ENCODE results near the gene MLH1.
"Not testable (repeated sequence)": the region's sequence is repeated elsewhere in the genome, so short reads cannot be mapped to it uniquely, and the experiment has no call there.

MLH1 gene

DNA sequence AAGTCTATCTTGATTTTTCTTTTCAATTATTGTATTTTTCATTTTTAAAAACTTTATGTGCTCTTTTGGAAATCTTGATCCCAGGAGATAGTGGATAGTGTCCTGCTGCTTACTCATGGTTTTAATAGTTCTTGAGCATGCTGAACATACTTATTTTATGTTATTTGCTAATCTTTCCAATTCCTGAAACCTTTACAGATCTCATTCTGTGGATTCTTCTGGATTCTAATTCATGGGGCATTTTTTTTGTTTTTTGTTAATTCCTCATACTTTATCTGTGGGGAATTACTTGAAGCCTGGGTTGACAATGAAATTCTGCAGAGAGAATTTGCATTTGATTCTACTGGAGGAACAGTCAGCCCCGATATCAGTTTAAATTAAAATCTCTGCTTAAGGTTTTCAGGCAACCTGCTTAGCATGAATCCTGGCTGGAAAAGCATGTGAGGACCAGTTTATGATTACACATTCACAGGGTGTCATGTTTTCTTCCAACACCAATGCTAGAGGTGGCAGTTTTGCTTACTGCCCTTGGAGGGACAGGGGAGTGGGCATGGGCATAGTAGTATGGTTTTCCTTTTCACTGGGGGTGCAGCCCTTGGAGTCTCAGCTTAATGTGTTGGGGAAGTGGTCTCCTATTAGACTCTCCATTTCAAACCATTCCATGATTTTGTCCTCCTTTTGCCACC is 46.0 kb downstream of the MLH1 start:
- no peak for TF ChIP-seq ZNF274 (IDR thresholded peaks at IDR 0.05; ENCODE audit: low read depth, low read length)

DNA sequence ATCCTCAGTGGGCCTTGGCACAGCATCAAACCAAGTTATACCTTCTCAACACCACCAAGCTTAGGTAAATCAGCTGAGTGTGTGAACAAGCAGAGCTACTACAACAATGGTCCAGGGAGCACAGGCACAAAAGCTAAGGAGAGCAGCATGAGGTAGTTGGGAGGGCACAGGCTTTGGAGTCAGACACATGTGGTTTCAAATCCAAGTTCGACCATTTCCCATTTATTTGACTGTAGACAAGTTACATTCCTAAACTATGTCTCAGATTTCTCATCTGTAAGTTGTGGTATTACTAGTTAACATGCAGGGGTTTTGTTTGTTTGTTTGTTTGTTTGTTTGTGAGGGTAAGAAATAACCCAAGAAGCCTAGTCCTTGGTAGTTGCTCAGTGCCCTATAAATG is 46.9 kb downstream of the MLH1 start:
- H3K4me3 ChIP-seq (ENCODE audit: low read length): no peak overlapping the region
- TF ChIP-seq ZNF274 (IDR thresholded peaks at IDR 0.05; ENCODE audit: low read depth, low read length): no peak

More for the DNA sequence above, 46.0 kb downstream of the MLH1 start:
- H3K4me3 ChIP-seq (ENCODE audit: low read length): no peak overlapping the region

DNA sequence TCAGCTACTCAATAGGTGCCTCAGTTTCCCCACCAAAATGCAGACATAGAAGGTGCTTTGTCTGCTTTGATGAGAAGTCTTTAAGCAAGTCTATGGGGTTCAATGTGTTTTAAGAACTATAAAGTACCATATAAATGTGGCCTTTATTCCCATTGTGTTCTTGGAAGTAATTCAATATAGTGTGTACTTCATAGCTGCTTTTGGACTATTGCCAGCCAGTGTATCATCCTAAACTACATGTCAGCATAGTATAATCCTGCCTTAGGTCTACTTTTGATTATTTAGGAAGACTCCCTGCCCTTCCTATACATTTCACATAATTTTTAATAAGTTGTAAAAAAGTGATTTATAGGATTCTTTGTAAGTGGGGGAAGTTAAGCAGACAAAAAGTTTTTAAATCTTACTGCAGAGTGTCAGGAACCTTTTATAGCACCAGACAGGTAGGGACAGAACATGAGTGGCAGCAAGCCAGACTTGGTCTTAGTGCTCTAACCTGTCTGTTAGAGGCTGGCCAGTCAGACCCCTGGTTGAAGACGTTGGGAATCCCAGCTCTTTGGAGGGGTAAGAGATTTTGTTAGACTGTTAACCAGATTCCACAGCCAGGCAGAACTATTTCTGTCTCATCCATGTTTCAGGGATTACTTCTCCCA is 48.4 kb downstream of the MLH1 start:
- no peak overlapping the region for H3K4me3 ChIP-seq (ENCODE audit: low read length)
- TF ChIP-seq ZNF274 (IDR thresholded peaks at IDR 0.05; ENCODE audit: low read depth, low read length): no peak

DNA sequence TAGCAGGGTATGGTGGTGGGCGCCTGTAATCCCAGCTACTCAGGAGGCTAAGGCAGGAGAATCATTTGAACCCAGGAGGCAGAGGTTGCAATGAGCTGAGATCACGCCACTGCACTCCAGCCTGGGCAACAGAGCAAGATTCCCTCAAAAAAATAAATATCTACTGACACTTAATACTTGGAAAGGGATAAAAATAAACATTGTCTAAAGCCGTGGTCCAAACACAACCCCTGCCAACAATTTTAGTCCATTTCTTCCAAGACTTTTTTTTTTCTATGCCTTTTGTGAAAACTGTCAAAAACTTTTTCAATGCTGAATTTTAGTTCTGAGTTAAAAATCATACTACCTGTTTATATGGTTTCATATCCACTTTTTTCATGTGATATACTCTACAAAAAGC is 49.4 kb downstream of the MLH1 start:
- not testable (repeated sequence) for H3K4me3 ChIP-seq (ENCODE audit: low read length)

DNA sequence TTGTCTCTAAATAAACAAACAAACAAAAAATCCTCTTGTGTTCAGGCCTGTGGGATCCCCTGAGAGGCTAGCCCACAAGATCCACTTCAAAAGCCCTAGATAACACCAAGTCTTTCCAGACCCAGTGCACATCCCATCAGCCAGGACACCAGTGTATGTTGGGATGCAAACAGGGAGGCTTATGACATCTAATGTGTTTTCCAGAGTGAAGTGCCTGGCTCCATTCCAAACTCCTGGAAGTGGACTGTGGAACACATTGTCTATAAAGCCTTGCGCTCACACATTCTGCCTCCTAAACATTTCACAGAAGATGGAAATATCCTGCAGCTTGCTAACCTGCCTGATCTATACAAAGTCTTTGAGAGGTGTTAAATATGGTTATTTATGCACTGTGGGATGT is 57.0 kb downstream of the MLH1 start:
- TF ChIP-seq ZNF274 (IDR thresholded peaks at IDR 0.05; ENCODE audit: low read depth, low read length): no peak
- H3K4me3 ChIP-seq (ENCODE audit: low read length): no peak overlapping the region

DNA sequence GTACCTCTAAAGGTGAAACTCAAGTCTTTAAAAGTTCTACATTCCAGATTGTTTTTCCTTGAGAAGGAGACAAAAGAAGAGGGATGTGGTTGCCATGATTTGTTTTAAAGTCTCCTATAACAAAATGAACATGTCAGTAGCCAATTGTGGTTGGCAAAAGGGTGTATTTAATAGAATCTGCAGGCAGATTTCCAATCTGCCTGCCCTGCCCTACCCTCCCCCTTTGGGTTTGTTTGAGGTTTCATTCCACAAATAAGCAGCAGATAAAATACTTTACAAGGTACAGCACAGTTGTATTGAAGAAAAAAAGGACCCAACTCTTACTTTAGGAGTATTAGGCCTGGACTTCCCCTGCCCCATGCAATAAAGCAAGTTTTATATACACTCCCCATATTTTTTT is 59.5 kb downstream of the MLH1 start:
- no peak overlapping the region for H3K4me3 ChIP-seq (ENCODE audit: low read length)
- no peak for TF ChIP-seq ZNF274 (IDR thresholded peaks at IDR 0.05; ENCODE audit: low read depth, low read length)

DNA sequence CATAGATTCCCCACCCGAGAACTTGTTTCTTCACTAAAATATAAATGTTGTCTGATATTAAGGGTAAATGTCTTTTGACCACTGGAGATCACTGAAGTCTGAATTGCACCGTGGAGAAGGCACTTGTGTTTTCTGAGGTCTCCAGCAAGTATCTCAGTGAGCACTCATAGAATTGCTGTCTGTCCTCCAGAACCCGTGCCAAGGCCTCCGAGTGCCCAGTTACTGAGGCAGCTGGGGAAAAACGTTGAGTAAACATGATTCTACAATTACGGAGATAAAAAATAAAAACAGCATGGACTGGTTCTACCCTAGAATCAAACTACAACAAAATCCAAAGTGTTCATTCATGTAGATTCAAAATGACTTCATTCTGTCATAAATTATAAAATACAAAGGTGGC is 60.0 kb downstream of the MLH1 start:
- no peak for TF ChIP-seq ZNF274 (IDR thresholded peaks at IDR 0.05; ENCODE audit: low read depth, low read length)
- no peak overlapping the region for H3K4me3 ChIP-seq (ENCODE audit: low read length)

DNA sequence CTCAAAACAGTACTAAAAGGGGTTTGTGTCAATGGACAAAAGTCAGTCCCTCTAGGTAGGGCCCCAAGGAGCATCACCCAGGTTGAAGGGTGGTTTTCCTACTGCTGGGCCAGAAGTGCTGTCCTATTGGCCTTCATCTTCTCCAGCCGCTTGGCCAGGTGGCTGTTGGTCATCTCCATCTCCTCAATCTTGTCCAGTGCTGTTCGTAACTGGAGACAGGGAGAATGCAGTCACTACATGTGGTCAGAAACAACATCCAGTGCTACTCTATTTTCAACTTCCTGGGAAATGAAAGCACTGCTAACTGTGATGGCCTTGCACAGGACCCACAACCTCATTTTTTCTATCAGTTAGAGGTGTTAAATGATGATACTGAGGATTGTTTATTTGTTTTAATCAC is 60.4 kb downstream of the MLH1 start:
- TF ChIP-seq ZNF274 (IDR thresholded peaks at IDR 0.05; ENCODE audit: low read depth, low read length): no peak
- H3K4me3 ChIP-seq (ENCODE audit: low read length): no peak overlapping the region

DNA sequence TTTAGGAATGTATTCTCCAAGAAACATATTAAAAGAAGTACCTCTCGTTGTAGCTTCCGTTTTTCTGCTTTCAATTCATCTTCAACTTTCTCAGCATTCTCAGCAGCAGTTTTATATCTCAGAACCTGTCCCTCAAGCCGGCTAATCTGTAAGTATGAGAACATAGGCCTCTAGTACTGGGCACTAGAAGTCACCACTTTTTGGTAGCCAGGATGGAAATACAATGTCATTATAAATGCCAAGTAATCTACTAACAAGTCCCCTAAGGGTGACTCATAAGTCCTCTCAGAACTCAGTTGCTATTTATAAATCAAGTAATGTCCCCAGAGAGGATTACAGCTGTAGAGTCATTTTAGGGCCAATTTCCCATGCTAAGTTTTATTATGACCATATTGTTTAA is 61.1 kb downstream of the MLH1 start:
- TF ChIP-seq ZNF274 (IDR thresholded peaks at IDR 0.05; ENCODE audit: low read depth, low read length): no peak
- no peak overlapping the region for H3K4me3 ChIP-seq (ENCODE audit: low read length)

DNA sequence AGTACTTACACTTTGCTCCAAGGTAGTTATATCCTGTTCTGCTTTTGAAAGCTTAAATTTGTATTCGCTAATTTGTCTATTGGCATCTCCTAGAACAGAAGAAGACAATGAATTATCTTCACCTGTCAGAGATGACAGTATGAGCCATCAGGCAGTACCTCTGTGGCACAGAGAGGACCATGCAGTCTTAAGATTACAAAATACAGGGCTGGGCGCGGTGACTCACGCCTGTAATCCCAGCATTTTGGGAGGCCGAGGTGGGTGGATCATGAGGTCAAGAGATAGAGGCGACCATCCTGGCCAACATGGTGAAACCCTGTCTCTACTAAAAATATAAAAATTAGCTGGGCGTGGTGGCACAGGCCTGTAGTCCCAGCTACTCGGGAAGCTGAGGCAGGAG is 61.8 kb downstream of the MLH1 start:
- not testable (repeated sequence) for H3K4me3 ChIP-seq (ENCODE audit: low read length)

DNA sequence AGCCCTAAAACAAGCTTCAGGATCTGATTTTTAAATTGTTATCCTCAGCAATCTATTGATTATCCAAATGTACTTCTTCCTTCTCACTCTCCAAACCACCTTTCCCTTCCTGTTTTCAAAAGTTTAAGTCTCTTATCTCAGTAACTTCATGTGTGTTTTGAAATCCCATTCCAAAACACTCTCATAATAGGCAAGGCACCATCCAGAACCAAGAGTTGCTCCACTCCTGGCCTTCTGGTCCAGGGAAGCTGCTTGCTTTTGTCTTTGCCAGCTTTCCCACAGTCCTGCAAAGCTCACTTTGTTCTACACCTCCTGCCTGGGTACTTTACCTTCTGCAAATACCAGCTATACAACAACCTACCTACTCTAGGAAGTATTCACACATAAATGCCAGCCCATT is 63.5 kb downstream of the MLH1 start:
- no peak for TF ChIP-seq ZNF274 (IDR thresholded peaks at IDR 0.05; ENCODE audit: low read depth, low read length)
- no peak overlapping the region for H3K4me3 ChIP-seq (ENCODE audit: low read length)

DNA sequence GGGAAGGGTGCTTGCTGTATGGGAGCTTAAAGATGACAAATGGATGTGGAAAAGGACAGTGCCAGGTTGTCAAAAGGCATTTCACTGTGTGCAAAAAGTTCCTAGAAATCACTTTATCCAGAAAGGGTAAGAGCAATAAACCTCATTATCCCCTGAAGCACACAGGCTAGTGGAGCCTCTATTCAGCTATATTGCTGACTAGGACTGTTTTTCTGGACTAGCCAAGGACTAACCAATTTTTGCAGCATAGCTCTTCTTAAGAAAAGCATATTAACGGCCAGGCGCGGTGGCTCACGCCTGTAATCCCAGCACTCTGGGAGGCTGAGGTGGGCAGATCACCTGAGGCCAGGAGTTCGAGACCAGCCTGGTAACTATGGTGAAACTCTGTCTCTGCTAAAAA is 64.8 kb downstream of the MLH1 start:
- TF ChIP-seq ZNF274 (IDR thresholded peaks at IDR 0.05; ENCODE audit: low read depth, low read length): no peak

DNA sequence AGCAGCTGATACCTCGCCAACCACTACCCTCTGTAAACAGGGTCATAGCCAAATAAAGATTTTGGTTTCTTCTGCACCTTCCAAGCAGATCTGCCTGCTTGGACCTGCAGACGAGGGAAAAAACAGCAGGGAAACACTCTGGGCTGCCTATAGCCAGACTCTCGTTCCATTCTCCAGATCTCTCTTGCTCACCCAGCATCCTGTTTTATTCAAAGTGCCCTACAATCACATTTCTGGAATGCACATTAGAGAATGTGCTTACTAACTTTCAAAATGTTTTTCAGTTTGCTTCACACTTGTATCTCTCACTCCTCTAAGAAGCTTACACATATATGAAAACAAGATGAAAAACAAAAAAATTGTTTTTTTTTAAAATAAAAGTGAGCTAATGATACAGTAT is 71.4 kb downstream of the MLH1 start:
- no peak overlapping the region for H3K4me3 ChIP-seq (ENCODE audit: low read length)
- TF ChIP-seq ZNF274 (IDR thresholded peaks at IDR 0.05; ENCODE audit: low read depth, low read length): no peak

More for the DNA sequence above, 64.8 kb downstream of the MLH1 start:
- no peak overlapping the region for H3K4me3 ChIP-seq (ENCODE audit: low read length)

DNA sequence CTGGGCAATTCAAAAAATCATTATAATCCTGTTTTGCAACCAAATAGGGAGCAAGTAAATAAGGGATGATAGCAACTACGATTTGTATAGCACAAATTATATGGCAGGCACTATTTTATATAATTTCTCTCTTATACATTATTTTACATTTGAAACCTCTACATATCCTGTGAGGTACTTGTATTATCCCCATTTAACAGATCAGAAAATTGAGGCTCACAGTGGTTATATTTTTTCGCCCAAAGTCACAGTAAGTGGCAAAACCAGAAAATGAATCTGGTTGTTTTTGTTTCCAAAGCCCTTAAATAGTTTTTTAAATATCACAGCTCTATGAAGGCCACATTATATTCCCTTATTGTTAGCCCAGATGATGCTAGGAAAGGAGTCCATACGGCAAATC is 74.3 kb downstream of the MLH1 start:
- H3K4me3 ChIP-seq (ENCODE audit: low read length): no peak overlapping the region
- TF ChIP-seq ZNF274 (IDR thresholded peaks at IDR 0.05; ENCODE audit: low read depth, low read length): no peak

DNA sequence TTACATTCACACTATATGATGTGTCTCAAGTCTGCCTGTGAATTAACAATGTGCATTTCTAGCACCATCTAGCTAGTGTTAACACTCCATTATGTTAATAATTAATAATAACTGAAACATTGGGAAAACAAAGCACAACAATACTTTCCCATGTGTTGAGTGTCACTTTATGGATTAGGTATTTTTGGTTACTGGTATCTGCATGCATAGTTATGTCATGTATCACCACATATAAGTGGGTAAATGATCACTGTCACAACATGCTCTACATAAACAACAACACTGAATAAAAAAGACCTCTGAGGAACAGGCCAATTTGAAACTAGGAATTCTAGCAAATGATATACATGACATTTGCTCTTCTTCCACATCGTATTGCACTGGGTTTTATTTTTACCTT is 74.7 kb downstream of the MLH1 start:
- TF ChIP-seq ZNF274 (IDR thresholded peaks at IDR 0.05; ENCODE audit: low read depth, low read length): no peak
- H3K4me3 ChIP-seq (ENCODE audit: low read length): no peak overlapping the region

DNA sequence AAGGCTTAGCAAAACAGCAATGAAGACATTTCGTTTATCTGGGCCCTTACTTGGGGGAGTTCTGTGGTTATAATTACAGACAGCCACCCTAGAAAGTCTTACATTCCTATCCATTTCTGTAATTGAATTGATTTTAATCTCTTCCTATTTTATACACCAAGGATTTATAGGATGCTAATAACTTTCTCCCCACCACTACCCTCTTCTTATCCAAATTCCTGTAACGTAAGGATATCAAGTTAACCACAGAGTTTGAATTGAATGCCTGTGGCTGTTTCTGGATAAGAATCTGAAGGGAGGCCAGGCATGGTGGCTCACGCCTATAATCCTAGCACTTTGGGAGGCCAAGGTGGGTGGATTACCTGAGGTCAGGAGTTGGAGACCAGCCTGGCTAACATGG is 78.6 kb downstream of the MLH1 start:
- no peak for TF ChIP-seq ZNF274 (IDR thresholded peaks at IDR 0.05; ENCODE audit: low read depth, low read length)
- no peak overlapping the region for H3K4me3 ChIP-seq (ENCODE audit: low read length)

All from GM08714 (cell line).